ENCODE results near the gene PLEKHA1.

DNA sequence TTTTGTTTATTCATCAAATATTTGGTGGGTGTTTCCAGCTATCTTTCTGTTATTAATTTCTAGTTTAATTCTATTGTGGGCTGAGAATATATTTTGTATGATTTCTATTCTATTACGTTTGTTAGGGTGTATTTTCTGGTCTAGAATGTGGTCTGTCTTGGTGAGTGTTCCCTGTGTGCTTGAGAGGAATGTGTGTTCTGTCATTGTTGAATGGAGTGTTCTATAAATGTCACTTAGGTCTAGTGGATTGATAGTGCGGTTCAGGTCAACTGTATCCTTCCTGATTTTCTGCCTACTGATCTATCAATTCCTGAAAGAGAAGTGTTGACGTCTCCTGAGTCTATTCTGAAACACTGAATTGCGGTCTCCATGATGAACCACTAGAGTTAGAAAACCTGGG, 95.3 kb downstream of the PLEKHA1 start:
- TF ChIP-seq ZUFSP (CRISPR knock-in tag; IDR thresholded peaks at IDR 0.05; ENCODE audit: borderline replicate concordance): no peak
- TF ChIP-seq ZNF552 (CRISPR knock-in tag; IDR thresholded peaks at IDR 0.05; ENCODE audit: borderline replicate concordance): no peak
- TF ChIP-seq STAT6 (CRISPR knock-in tag; IDR thresholded peaks at IDR 0.05; ENCODE audit: borderline replicate concordance): no peak
- no peak for TF ChIP-seq GPN1 (CRISPR knock-in tag; IDR thresholded peaks at IDR 0.05; ENCODE audit: borderline replicate concordance)
- TF ChIP-seq TAF1 (CRISPR knock-in tag; IDR thresholded peaks at IDR 0.05): no peak
- TF ChIP-seq, protein P1, sequence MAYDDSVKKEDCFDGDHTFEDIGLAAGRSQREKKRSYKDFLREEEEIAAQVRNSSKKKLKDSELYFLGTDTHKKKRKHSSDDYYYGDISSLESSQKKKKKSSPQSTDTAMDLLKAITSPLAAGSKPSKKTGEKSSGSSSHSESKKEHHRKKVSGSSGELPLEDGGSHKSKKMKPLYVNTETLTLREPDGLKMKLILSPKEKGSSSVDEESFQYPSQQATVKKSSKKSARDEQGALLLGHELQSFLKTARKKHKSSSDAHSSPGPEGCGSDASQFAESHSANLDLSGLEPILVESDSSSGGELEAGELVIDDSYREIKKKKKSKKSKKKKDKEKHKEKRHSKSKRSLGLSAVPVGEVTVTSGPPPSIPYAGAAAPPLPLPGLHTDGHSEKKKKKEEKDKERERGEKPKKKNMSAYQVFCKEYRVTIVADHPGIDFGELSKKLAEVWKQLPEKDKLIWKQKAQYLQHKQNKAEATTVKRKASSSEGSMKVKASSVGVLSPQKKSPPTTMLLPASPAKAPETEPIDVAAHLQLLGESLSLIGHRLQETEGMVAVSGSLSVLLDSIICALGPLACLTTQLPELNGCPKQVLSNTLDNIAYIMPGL (CRISPR knock-in tag; IDR thresholded peaks at IDR 0.05; ENCODE audit: borderline replicate concordance in 1 of 2, low read depth in 1 of 2): no peak
- TF ChIP-seq ZFAT (CRISPR knock-in tag; conservative IDR thresholded peaks at IDR 0.05): no peak
- no peak for TF ChIP-seq ZBTB14 (CRISPR knock-in tag; IDR thresholded peaks at IDR 0.05)
